A549 (cell line): ENCODE data around the gene SLC5A10.

Experiments used
- CHD2 ChIP-seq: fragments of 150-350 bp; IDR thresholded peaks from 2 replicates; pipeline ENCODE4 v1.6.1; 2014; ENCODE audit warnings: low read length; ENCODE audit not compliant: partially characterized antibody
- EP300 ChIP-seq, 2 experiments: fragments of >200 bp; sonication (Bioruptor Twin); formaldehyde crosslinking; IDR thresholded peaks; 2 replicates in 1 of 2; 3 replicates in 1 of 2; pipeline ENCODE4 v1.6.1; 2016 to 2017
- GATA3 ChIP-seq: IDR thresholded peaks from 2 replicates; pipeline ENCODE4 v1.6.1; 2012; ENCODE audit warnings: borderline replicate concordance
- JUN ChIP-seq, 2 experiments: fragments of >200 bp; sonication (Bioruptor Twin); formaldehyde crosslinking; IDR thresholded peaks; 2 replicates in 1 of 2; 3 replicates in 1 of 2; pipeline ENCODE4 v1.6.1; 2016 to 2017
- JUNB ChIP-seq: fragments of >200 bp; sonication (Bioruptor Twin); formaldehyde crosslinking; IDR thresholded peaks from 2 replicates; pipeline ENCODE4 v1.6.1; 2016
- NFE2L2 ChIP-seq: fragments of 150-350 bp; conservative IDR thresholded peaks from 2 replicates; pipeline ENCODE4 v1.6.1; 2014; ENCODE audit warnings: low read length
- POLR2A ChIP-seq: IDR thresholded peaks from 2 replicates; pipeline ENCODE4 v1.6.1; 2012; ENCODE audit warnings: mild to moderate bottlenecking, low read length
- RCOR1 ChIP-seq: fragments of 150-350 bp; IDR thresholded peaks from 2 replicates; pipeline ENCODE4 v1.6.1; 2014; ENCODE audit warnings: antibody characterized with exemption, low read length, low read depth
- TF ChIP-seq, protein P1 (sequence below): fragments of >200 bp; sonication (Bioruptor Twin); formaldehyde crosslinking; IDR thresholded peaks from 3 replicates; pipeline ENCODE4 v1.5.1; 2016
- TF ChIP-seq, protein P2 (sequence below): IDR thresholded peaks from 2 replicates; pipeline ENCODE4 v1.6.1; 2012
- TF ChIP-seq, protein P3 (sequence below): fragments of 150-350 bp; IDR thresholded peaks from 2 replicates; pipeline ENCODE4 v1.6.1; 2014; ENCODE audit warnings: low read depth, mild to moderate bottlenecking, low read length
- TF ChIP-seq, protein P4 (sequence below): IDR thresholded peaks from 2 replicates; pipeline ENCODE4 v1.6.1; 2012

DNA sequence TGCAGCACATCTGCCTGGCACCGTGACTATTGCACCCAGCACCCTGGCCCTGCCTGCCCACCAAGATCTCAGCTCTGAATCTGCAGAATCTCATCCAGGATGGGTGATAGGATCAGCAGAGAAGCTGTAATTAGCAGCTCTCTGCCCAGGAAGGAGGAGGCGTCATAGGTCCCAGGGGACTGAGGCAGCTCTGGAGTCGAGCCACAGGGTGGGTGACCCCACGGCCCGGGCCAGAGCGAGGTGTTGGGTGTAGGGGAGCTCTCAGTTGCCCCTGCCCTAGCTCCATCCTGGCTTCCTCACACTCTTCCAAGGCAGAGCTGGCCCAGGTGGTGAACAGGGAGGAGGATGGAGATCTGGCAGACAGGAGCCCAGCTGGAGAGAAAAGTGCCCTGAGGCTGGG is 70.8 kb downstream of the SLC5A10 start:
- TF ChIP-seq, protein P1, sequence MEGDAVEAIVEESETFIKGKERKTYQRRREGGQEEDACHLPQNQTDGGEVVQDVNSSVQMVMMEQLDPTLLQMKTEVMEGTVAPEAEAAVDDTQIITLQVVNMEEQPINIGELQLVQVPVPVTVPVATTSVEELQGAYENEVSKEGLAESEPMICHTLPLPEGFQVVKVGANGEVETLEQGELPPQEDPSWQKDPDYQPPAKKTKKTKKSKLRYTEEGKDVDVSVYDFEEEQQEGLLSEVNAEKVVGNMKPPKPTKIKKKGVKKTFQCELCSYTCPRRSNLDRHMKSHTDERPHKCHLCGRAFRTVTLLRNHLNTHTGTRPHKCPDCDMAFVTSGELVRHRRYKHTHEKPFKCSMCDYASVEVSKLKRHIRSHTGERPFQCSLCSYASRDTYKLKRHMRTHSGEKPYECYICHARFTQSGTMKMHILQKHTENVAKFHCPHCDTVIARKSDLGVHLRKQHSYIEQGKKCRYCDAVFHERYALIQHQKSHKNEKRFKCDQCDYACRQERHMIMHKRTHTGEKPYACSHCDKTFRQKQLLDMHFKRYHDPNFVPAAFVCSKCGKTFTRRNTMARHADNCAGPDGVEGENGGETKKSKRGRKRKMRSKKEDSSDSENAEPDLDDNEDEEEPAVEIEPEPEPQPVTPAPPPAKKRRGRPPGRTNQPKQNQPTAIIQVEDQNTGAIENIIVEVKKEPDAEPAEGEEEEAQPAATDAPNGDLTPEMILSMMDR, result no peak
- TF ChIP-seq, protein P2, sequence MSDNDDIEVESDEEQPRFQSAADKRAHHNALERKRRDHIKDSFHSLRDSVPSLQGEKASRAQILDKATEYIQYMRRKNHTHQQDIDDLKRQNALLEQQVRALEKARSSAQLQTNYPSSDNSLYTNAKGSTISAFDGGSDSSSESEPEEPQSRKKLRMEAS, result no peak
- TF ChIP-seq EP300 (IDR thresholded peaks at IDR 0.05) (no peak), RCOR1 (no peak), CHD2 (no peak), POLR2A (no peak), NFE2L2 (no peak), JUN (IDR thresholded peaks at IDR 0.05) (no peak), JUNB (no peak), GATA3 (no peak)
- TF ChIP-seq, protein P3, sequence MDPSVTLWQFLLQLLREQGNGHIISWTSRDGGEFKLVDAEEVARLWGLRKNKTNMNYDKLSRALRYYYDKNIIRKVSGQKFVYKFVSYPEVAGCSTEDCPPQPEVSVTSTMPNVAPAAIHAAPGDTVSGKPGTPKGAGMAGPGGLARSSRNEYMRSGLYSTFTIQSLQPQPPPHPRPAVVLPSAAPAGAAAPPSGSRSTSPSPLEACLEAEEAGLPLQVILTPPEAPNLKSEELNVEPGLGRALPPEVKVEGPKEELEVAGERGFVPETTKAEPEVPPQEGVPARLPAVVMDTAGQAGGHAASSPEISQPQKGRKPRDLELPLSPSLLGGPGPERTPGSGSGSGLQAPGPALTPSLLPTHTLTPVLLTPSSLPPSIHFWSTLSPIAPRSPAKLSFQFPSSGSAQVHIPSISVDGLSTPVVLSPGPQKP, result no peak
- TF ChIP-seq, protein P4, sequence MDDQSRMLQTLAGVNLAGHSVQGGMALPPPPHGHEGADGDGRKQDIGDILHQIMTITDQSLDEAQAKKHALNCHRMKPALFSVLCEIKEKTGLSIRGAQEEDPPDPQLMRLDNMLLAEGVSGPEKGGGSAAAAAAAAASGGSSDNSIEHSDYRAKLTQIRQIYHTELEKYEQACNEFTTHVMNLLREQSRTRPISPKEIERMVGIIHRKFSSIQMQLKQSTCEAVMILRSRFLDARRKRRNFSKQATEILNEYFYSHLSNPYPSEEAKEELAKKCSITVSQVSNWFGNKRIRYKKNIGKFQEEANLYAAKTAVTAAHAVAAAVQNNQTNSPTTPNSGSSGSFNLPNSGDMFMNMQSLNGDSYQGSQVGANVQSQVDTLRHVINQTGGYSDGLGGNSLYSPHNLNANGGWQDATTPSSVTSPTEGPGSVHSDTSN, result no peak
